BJ (cell line): ENCODE data around the gene ACSS1. TPM values are rescaled to one million over a fixed set of nuclear protein-coding genes. Genes with fewer than 3 reads are reported as not detected.

ENCODE experiments used
- CTCF ChIA-PET: fragments of 350-600 bp; formaldehyde crosslinking; extraction: SDS; loops from one replicate; lab custom pipeline; 2021; ENCODE audit warnings: antibody characterized with exemption, inconsistent platforms; lab: Yijun Ruan, JAX
- POLR2A ChIA-PET: fragments of 300-600 bp; sonication (Branson Sonifier 250); formaldehyde crosslinking; extraction: SDS; loops from one replicate; lab custom pipeline; 2021; ENCODE audit warnings: antibody characterized with exemption; lab: Charles Lee
- DNase-seq: peaks from one replicate; pipeline ENCODE4 v3.0.0-alpha.2; 2011; ENCODE audit warnings: low read depth
- H3K27me3 ChIP-seq: 2 replicates; pipeline ENCODE4 v1.6.0; 2011; ENCODE audit warnings: low read length; ENCODE audit not compliant: control insufficient read depth, insufficient read depth
- H3K36me3 ChIP-seq: 2 replicates; pipeline ENCODE4 v1.5.1; 2011; ENCODE audit warnings: low read length; ENCODE audit not compliant: control insufficient read depth, insufficient read depth
- H3K4me3 ChIP-seq: 2 replicates; pipeline ENCODE4 v1.5.1; 2011; ENCODE audit warnings: low read depth, mild to moderate bottlenecking, control low read depth, low read length
- CTCF ChIP-seq: IDR thresholded peaks from 2 replicates; pipeline ENCODE4 v1.5.1; 2011; ENCODE audit warnings: low read depth, mild to moderate bottlenecking, control low read depth, inconsistent platforms, low read length, moderate library complexity; ENCODE audit not compliant: insufficient read depth
- polyA plus RNA-seq: library from polyadenylated mRNA; depleted of rRNA; stranded (reverse); fragments of >200 nt; gene quantifications from 2 replicates; pipeline ENCODE4 v1.2.3, GENCODE V29; 2011

The ACSS1 gene
- polyA plus RNA-seq, 1 experiment = 6.3 TPM

GRCh38 chr20:25032478-25033264 lies 25.3 kb downstream of the ACSS1 start:
- DNase-seq = no peak
- ChIA-PET POLR2A (no interaction called here), CTCF (interaction anchor here (1.4 to 1.7 kb wide), 3 partner anchors 12 to 18 kb away, joined by 3 to 4 read pairs (median 3); no protein-coding TSS in a partner anchor)

GRCh38 chr20:25032065-25032477 lies 25.9 kb downstream of the ACSS1 start:
- POLR2A ChIA-PET = no interaction called here
- Histone ChIP-seq H3K4me3 (no peak overlapping the region), H3K36me3 (no peaks in the 10 kb centered on the region), H3K27me3 (no peaks in the 10 kb centered on the region)
- DNase-seq = no peak
- CTCF ChIA-PET = interaction anchor here (1.3 to 1.7 kb wide), 3 partner anchors 11 to 36 kb away, joined by 3 to 4 read pairs (median 3); no protein-coding TSS in a partner anchor
- TF ChIP-seq CTCF = no peak

More at GRCh38 chr20:25032478-25033264, 25.3 kb downstream of the ACSS1 start:
- Histone ChIP-seq H3K27me3 (no peaks in the 10 kb centered on the region), H3K36me3 (no peaks in the 10 kb centered on the region), H3K4me3 (no peak overlapping the region)
- no peak for TF ChIP-seq CTCF

- no peak for TF ChIP-seq CTCF
- no peak overlapping the region for H3K4me3 ChIP-seq
- no peaks in the 10 kb centered on the region for H3K36me3 ChIP-seq
- ChIA-PET POLR2A (no interaction called here), CTCF (interaction anchor here (1.3 to 1.7 kb wide), 2 partner anchors 10 to 35 kb away, joined by 3 to 4 read pairs; no protein-coding TSS in a partner anchor)
- no peaks in the 10 kb centered on the region for H3K27me3 ChIP-seq
- DNase-seq = no peak
Observed at GRCh38 chr20:25031241-25031640, 26.7 kb downstream of the ACSS1 start.

- no peak for DNase-seq
- TF ChIP-seq CTCF = no peak
- Histone ChIP-seq H3K27me3 (no peaks in the 10 kb centered on the region), H3K36me3 (no peaks in the 10 kb centered on the region), H3K4me3 (no peak overlapping the region)
- ChIA-PET POLR2A (no interaction called here), CTCF (interaction anchor here (1.3 kb wide), 1 partner anchor 35 kb away, joined by 3 read pairs; no protein-coding TSS in a partner anchor)
Observed at GRCh38 chr20:25030649-25031207, 27.2 kb downstream of the ACSS1 start.

- ChIA-PET POLR2A (no interaction called here), CTCF (no interaction called here)
- Histone ChIP-seq H3K27me3 (no peaks in the 10 kb centered on the region), H3K4me3 (no peak overlapping the region), H3K36me3 (no peaks in the 10 kb centered on the region)
- no peak for TF ChIP-seq CTCF
- DNase-seq = no peak
Observed at GRCh38 chr20:25030007-25030648, 27.8 kb downstream of the ACSS1 start.
